ENCODE results near the gene PAXIP1.

DNA sequence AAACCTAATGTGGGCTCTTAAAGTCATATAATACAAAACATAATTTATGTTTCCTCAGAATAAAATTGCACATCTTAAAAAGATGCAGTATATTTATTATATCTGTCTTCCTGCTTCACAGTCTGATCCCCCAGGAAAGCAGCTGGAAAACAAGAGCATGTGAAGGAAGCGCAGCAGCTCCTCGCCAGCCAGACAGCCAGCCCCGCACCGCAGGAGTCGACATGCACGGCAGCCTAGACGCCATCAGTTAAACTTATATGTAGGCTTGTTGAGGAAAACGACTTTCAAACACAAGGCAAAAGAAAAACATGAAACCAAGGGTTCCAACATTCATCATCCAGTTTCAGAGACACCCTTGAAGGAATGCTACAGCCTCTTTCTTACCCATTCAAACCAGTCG, 59.0 kb downstream of the PAXIP1 start:
- TF ChIP-seq, protein P1, sequence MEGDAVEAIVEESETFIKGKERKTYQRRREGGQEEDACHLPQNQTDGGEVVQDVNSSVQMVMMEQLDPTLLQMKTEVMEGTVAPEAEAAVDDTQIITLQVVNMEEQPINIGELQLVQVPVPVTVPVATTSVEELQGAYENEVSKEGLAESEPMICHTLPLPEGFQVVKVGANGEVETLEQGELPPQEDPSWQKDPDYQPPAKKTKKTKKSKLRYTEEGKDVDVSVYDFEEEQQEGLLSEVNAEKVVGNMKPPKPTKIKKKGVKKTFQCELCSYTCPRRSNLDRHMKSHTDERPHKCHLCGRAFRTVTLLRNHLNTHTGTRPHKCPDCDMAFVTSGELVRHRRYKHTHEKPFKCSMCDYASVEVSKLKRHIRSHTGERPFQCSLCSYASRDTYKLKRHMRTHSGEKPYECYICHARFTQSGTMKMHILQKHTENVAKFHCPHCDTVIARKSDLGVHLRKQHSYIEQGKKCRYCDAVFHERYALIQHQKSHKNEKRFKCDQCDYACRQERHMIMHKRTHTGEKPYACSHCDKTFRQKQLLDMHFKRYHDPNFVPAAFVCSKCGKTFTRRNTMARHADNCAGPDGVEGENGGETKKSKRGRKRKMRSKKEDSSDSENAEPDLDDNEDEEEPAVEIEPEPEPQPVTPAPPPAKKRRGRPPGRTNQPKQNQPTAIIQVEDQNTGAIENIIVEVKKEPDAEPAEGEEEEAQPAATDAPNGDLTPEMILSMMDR (IDR thresholded peaks at IDR 0.05) = no peak
- no peak for TF ChIP-seq POLR2A (IDR thresholded peaks at IDR 0.05)
- TF ChIP-seq EP300 (IDR thresholded peaks at IDR 0.05) = no peak

Data from tibial nerve (tissue), 4 donors.